Neural progenitor cell (in vitro differentiated cells): Measurements from ENCODE around the gene CRIP2.

Experiments
- CTCF ChIP-seq: fragments of 200-600 bp; sonication (generic); IDR thresholded peaks from 2 replicates; pipeline ENCODE4 v1.5.1; 2017; ENCODE audit warnings: antibody characterized with exemption, mild to moderate bottlenecking
- EZH2 ChIP-seq: fragments of 200-600 bp; sonication (generic); IDR thresholded peaks from 2 replicates; pipeline ENCODE4 v1.6.1; 2017; ENCODE audit warnings: antibody characterized with exemption, mild to moderate bottlenecking, moderate library complexity

GRCh38 chr14:105475269-105476096 is 862 bp downstream of the CRIP2 start:
- no peak for TF ChIP-seq CTCF
- peak; percentile 81 for TF ChIP-seq EZH2
